Activated naive CD8-positive, alpha-beta T cell (primary cell): Measurements from ENCODE around the gene XBP1.
A peak's percentile ranks its signal among the peaks of the same experiment; 100 is the strongest.
"Not testable (repeated sequence)": the region's sequence is repeated elsewhere in the genome, so short reads cannot be mapped to it uniquely, and the experiment has no call there.

ENCODE experiments used
- H3K27ac Mint-ChIP-seq: one replicate; pipeline ENCODE4 v1.8.0; 2021; ENCODE audit warnings: mixed read lengths
- H3K27me3 Mint-ChIP-seq: one replicate; pipeline ENCODE4 v1.8.0; 2021; ENCODE audit warnings: mixed read lengths
- H3K36me3 Mint-ChIP-seq: one replicate; pipeline ENCODE4 v1.8.0; 2021; ENCODE audit warnings: mixed read lengths
- H3K4me1 Mint-ChIP-seq: one replicate; pipeline ENCODE4 v1.8.0; 2021; ENCODE audit warnings: low read depth, mixed read lengths
- H3K4me3 Mint-ChIP-seq: one replicate; pipeline ENCODE4 v1.8.0; 2021; ENCODE audit warnings: mild to moderate bottlenecking, mixed read lengths
- H3K9me3 Mint-ChIP-seq: one replicate; pipeline ENCODE4 v1.8.0; 2021; ENCODE audit warnings: low read depth, mixed read lengths

The XBP1 gene

GRCh38 chr22:28826430-28826829, 26.1 kb upstream of the XBP1 start:
- not testable (repeated sequence) for H3K4me3 Mint-ChIP-seq, H3K27ac Mint-ChIP-seq, H3K36me3 Mint-ChIP-seq, H3K27me3 Mint-ChIP-seq, H3K9me3 Mint-ChIP-seq
- H3K4me1 Mint-ChIP-seq = peaks cover 42% of the 10 kb centered on the region

GRCh38 chr22:28824455-28824854, 24.1 kb upstream of the XBP1 start:
- H3K27ac Mint-ChIP-seq, H3K4me3 Mint-ChIP-seq, H3K27me3 Mint-ChIP-seq, H3K36me3 Mint-ChIP-seq, H3K9me3 Mint-ChIP-seq: not testable (repeated sequence)
- peaks cover 53% of the 10 kb centered on the region for H3K4me1 Mint-ChIP-seq

GRCh38 chr22:28822930-28823551, 22.7 kb upstream of the XBP1 start:
- Mint-ChIP-seq H3K9me3 (no peaks in the 10 kb centered on the region), H3K27ac (peak overlapping the region; percentile 66), H3K4me3 (peak overlapping the region; percentile 1), H3K27me3 (no peaks in the 10 kb centered on the region), H3K4me1 (peaks cover 62% of the 10 kb centered on the region), H3K36me3 (peaks cover 7% of the 10 kb centered on the region)

- no peak overlapping the region for H3K4me3 Mint-ChIP-seq
- H3K4me1 Mint-ChIP-seq = peaks cover 66% of the 10 kb centered on the region
- H3K27ac Mint-ChIP-seq = no peak overlapping the region
- H3K36me3 Mint-ChIP-seq = peaks cover 5% of the 10 kb centered on the region
- H3K27me3 Mint-ChIP-seq = no peaks in the 10 kb centered on the region
- no peaks in the 10 kb centered on the region for H3K9me3 Mint-ChIP-seq
Measured at GRCh38 chr22:28821452-28821851, 21.1 kb upstream of the XBP1 start.

GRCh38 chr22:28820885-28821284, 20.5 kb upstream of the XBP1 start:
- Mint-ChIP-seq H3K36me3 (peaks cover 5% of the 10 kb centered on the region), H3K27ac (no peak overlapping the region)

GRCh38 chr22:28819253-28820096, 19.1 kb upstream of the XBP1 start:
- Mint-ChIP-seq H3K4me3 (no peak overlapping the region), H3K27me3 (no peaks in the 10 kb centered on the region), H3K36me3 (peaks cover 4% of the 10 kb centered on the region), H3K4me1 (peaks cover 71% of the 10 kb centered on the region), H3K27ac (peak overlapping the region; percentile 41), H3K9me3 (no peaks in the 10 kb centered on the region)

More at GRCh38 chr22:28820885-28821284, 20.5 kb upstream of the XBP1 start:
- no peaks in the 10 kb centered on the region for H3K9me3 Mint-ChIP-seq
- H3K4me3 Mint-ChIP-seq = no peak overlapping the region
- H3K27me3 Mint-ChIP-seq = no peaks in the 10 kb centered on the region
- H3K4me1 Mint-ChIP-seq = peaks cover 64% of the 10 kb centered on the region

GRCh38 chr22:28817919-28818859, 17.8 kb upstream of the XBP1 start:
- peaks cover 75% of the 10 kb centered on the region for H3K4me1 Mint-ChIP-seq
- no peak overlapping the region for H3K4me3 Mint-ChIP-seq
- H3K9me3 Mint-ChIP-seq = no peaks in the 10 kb centered on the region
- no peaks in the 10 kb centered on the region for H3K27me3 Mint-ChIP-seq
- H3K36me3 Mint-ChIP-seq = peaks cover 7% of the 10 kb centered on the region
- H3K27ac Mint-ChIP-seq = peak overlapping the region; percentile 41

GRCh38 chr22:28817064-28817463, 16.7 kb upstream of the XBP1 start:
- no peaks in the 10 kb centered on the region for H3K9me3 Mint-ChIP-seq
- peaks cover 75% of the 10 kb centered on the region for H3K4me1 Mint-ChIP-seq
- no peaks in the 10 kb centered on the region for H3K27me3 Mint-ChIP-seq
- no peak overlapping the region for H3K4me3 Mint-ChIP-seq
- H3K27ac Mint-ChIP-seq = peak overlapping the region; percentile 7
- peaks cover 5% of the 10 kb centered on the region for H3K36me3 Mint-ChIP-seq

GRCh38 chr22:28815729-28816128, 15.4 kb upstream of the XBP1 start:
- no peak overlapping the region for H3K4me3 Mint-ChIP-seq
- H3K27ac Mint-ChIP-seq = no peak overlapping the region
- H3K36me3 Mint-ChIP-seq = peaks cover 5% of the 10 kb centered on the region

GRCh38 chr22:28815111-28815510, 14.7 kb upstream of the XBP1 start:
- no peaks in the 10 kb centered on the region for H3K27me3 Mint-ChIP-seq
- H3K9me3 Mint-ChIP-seq = no peaks in the 10 kb centered on the region
- peak overlapping the region; percentile 3 for H3K4me3 Mint-ChIP-seq
- H3K27ac Mint-ChIP-seq = peak overlapping the region; percentile 75
- H3K36me3 Mint-ChIP-seq = peaks cover 5% of the 10 kb centered on the region
- peaks cover 82% of the 10 kb centered on the region for H3K4me1 Mint-ChIP-seq

More at GRCh38 chr22:28815729-28816128, 15.4 kb upstream of the XBP1 start:
- Mint-ChIP-seq H3K9me3 (no peaks in the 10 kb centered on the region), H3K4me1 (peaks cover 76% of the 10 kb centered on the region), H3K27me3 (no peaks in the 10 kb centered on the region)

GRCh38 chr22:28813772-28814518, 13.6 kb upstream of the XBP1 start:
- Mint-ChIP-seq H3K27ac (peak overlapping the region; percentile 16), H3K4me3 (no peak overlapping the region), H3K36me3 (peaks cover 5% of the 10 kb centered on the region), H3K27me3 (no peaks in the 10 kb centered on the region), H3K4me1 (peaks cover 83% of the 10 kb centered on the region), H3K9me3 (no peaks in the 10 kb centered on the region)

- Mint-ChIP-seq H3K9me3 (no peaks in the 10 kb centered on the region), H3K4me3 (no peak overlapping the region), H3K36me3 (peaks cover 7% of the 10 kb centered on the region), H3K27ac (peak overlapping the region; percentile 83), H3K4me1 (peaks cover 79% of the 10 kb centered on the region), H3K27me3 (no peaks in the 10 kb centered on the region)
Measured at GRCh38 chr22:28812516-28812915, 12.1 kb upstream of the XBP1 start.

GRCh38 chr22:28810821-28811491, 10.6 kb upstream of the XBP1 start:
- H3K36me3 Mint-ChIP-seq = peaks cover 7% of the 10 kb centered on the region
- H3K4me1 Mint-ChIP-seq = peaks cover 80% of the 10 kb centered on the region
- H3K27me3 Mint-ChIP-seq = no peaks in the 10 kb centered on the region
- H3K27ac Mint-ChIP-seq = peak overlapping the region; percentile 83
- no peaks in the 10 kb centered on the region for H3K9me3 Mint-ChIP-seq
- peak overlapping the region; percentile 73 for H3K4me3 Mint-ChIP-seq
